ENCODE measurements around the gene E2F4. TPM values are rescaled to one million over a fixed set of nuclear protein-coding genes. Genes with fewer than 3 reads are reported as not detected.
A peak's percentile ranks its signal among the peaks of the same experiment; 100 is the strongest.

Gene E2F4
- total and polyA plus RNA-seq, 10 of the 15 experiments (the other 5 are each of a cell fraction or from before 2014, with no cell fraction given), result 11.7 to 132 (median 95.9) TPM

GRCh38 chr16:67208154-67208896 lies 16.4 kb downstream of the E2F4 start:
- Histone ChIP-seq H2AFZ (ENCODE audit: control insufficient read depth, low read depth, low read length) (no peak overlapping the region), H3K9me3 (replicated peaks; ENCODE audit: control insufficient read depth, insufficient read depth, low read length) (no peaks in the 10 kb centered on the region), H3K4me3 (no peak overlapping the region), H4K20me1 (ENCODE audit: control insufficient read depth, insufficient read depth) (no peaks in the 10 kb centered on the region), H3K79me2 (ENCODE audit: control insufficient read depth, insufficient read depth, low read length) (no peaks in the 10 kb centered on the region), H3K9ac (ENCODE audit: control insufficient read depth, insufficient read depth, low read length) (no peak overlapping the region), H3K36me3 (ENCODE audit: control insufficient read depth in 2 of 2, insufficient read depth in 2 of 2, low read length in 1 of 2) (peaks cover 0 to 6% of the 10 kb centered on the region in 2 experiments; a peak in 2 of 4 replicates), H3K27me3 (replicated peaks in 1 of 2; ENCODE audit: control insufficient read depth in 2 of 2, insufficient read depth in 2 of 2, low read length in 1 of 2) (no peaks in the 10 kb centered on the region), H3K4me2 (ENCODE audit: control insufficient read depth, insufficient read depth) (no peak overlapping the region), H3K27ac (ENCODE audit: control insufficient read depth, insufficient read depth) (no peak overlapping the region), H3K4me1 (ENCODE audit: control insufficient read depth, insufficient read depth, low read length) (no peaks in the 10 kb centered on the region)
- BruUV-seq (replicated peaks), result no TSS peak
- peak; percentile 71 for TF ChIP-seq POLR2A (IDR thresholded peaks at IDR 0.05; ENCODE audit: low read depth, low read length)
- TF ChIP-seq POLR2AphosphoS2 (IDR thresholded peaks at IDR 0.05; ENCODE audit: low read depth, low read length), result peak; percentile 67; the same call in 1 of the 2 replicates
- TF ChIP-seq EP300 (IDR thresholded peaks at IDR 0.05; ENCODE audit: borderline replicate concordance in 1 of 2, control insufficient read depth in 1 of 2, low read depth in 2 of 2, low read length in 2 of 2), result no peak
- TF ChIP-seq MLLT1 (IDR thresholded peaks at IDR 0.05), result no peak
- no peak for TF ChIP-seq BRCA1 (IDR thresholded peaks at IDR 0.05; ENCODE audit: low read depth, low read length)
- no peak for TF ChIP-seq CBX3 (IDR thresholded peaks at IDR 0.05; ENCODE audit: borderline replicate concordance, low read depth)
- TF ChIP-seq NRF1 (conservative IDR thresholded peaks at IDR 0.05; ENCODE audit: low read depth, low read length), result no peak
- no peak for TF ChIP-seq IRF3 (IDR thresholded peaks at IDR 0.05)
- TF ChIP-seq RB1 (IDR thresholded peaks at IDR 0.05; ENCODE audit: borderline replicate concordance), result no peak
- no peak for TF ChIP-seq ELK1 (IDR thresholded peaks at IDR 0.05; ENCODE audit: low read depth, low read length)
- TF ChIP-seq FOXK2 (IDR thresholded peaks at IDR 0.05), result no peak
- TF ChIP-seq KAT2A (conservative IDR thresholded peaks at IDR 0.05; ENCODE audit: control insufficient read depth, low read depth, low read length), result no peak
- TF ChIP-seq RBBP5 (conservative IDR thresholded peaks at IDR 0.05), result no peak
- no peak for TF ChIP-seq CEBPB (IDR thresholded peaks at IDR 0.05; ENCODE audit: borderline replicate concordance in 1 of 2, low read depth in 2 of 2, low read length in 2 of 2)
- no peak for TF ChIP-seq TCF3 (IDR thresholded peaks at IDR 0.05; ENCODE audit: borderline replicate concordance, insufficient read depth, low read depth, low read length)
- DNase-seq (ENCODE audit: low read depth, low spot score) (no peak), FAIRE-seq (no peak), ATAC-seq (no peak)
- WGBS (ENCODE audit: insufficient coverage, insufficient replicate concordance, low lambda C conversion rate, missing lambda C conversion rate), result 80% methylated on average over 10 of the region's 11 CpGs
- intact Hi-C loops (cut with micrococcal nuclease; ENCODE audit: unreplicated experiment), result no loop called here
- ChIA-PET RAD21 (ENCODE audit: unreplicated experiment) (no interaction called here), SMC1A (ENCODE audit: uncharacterized antibody, unreplicated experiment) (no interaction called here), CTCF (interaction anchor here (1.3 kb wide), 1 partner anchor 52 kb away, joined by 5 read pairs; no protein-coding TSS in a partner anchor), POLR2A (interaction anchor here (0.6 to 1.0 kb wide), 2 partner anchors 9 to 15 kb away, joined by 3 read pairs; no protein-coding TSS in a partner anchor)
- in situ Hi-C loops (cut with MboI), result no loop called here
